HG03280 (cell line): ENCODE measurements around the gene ZNF618.

Experiments
- ATAC-seq: cut with Tn5 transposase; IDR thresholded peaks from one replicate; pipeline ENCODE4 v1.9.1; 2021; ENCODE audit warnings: mild to moderate bottlenecking, moderate library complexity; ENCODE audit not compliant: unreplicated experiment

The ZNF618 gene

DNA sequence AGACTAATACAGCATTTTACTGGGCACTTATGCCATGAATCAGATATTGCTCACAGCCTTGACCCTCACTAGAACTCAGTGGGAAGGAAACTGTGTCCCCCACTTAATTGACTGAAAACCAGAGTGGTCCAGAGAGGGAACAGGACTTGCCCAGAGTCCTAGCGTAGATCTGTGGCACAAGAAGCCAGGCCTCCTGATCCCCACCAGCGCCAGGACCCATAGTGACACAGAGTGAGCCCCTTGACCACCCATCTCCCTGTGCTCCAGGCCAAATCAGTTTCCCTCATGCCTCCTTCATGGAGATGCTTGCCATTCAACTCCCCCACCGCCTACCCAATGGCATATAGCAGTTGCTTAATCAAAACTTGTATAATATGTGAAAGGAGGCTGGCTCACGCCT is 214.7 kb downstream of the ZNF618 start:
- ATAC-seq: no peak

- no peak for ATAC-seq
These were observed 215.6 kb downstream of the ZNF618 start for GRCh38 chr9:114091711-114092110.

DNA sequence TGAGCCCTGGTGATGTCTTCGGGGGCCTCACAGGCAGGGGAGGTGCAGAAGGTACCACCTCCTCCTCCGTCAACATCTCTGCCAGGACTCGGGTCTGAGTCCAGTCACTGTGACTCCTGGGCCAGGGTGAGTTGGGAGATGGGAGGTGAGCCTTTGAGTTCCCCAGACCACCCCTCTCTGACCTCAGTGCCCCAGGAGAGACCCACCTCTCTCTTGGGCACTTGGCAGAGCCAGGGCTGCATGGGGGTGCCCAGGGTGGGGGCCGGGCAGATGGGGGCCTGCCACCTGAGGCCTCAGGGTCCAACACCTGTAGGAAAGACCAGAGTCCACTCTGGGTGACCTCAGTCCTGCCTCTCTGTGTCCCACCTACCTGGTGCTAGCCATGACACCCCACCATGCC is 216.2 kb downstream of the ZNF618 start:
- ATAC-seq: no peak

- ATAC-seq: no peak
These were observed 216.9 kb downstream of the ZNF618 start for GRCh38 chr9:114093031-114093471.

DNA sequence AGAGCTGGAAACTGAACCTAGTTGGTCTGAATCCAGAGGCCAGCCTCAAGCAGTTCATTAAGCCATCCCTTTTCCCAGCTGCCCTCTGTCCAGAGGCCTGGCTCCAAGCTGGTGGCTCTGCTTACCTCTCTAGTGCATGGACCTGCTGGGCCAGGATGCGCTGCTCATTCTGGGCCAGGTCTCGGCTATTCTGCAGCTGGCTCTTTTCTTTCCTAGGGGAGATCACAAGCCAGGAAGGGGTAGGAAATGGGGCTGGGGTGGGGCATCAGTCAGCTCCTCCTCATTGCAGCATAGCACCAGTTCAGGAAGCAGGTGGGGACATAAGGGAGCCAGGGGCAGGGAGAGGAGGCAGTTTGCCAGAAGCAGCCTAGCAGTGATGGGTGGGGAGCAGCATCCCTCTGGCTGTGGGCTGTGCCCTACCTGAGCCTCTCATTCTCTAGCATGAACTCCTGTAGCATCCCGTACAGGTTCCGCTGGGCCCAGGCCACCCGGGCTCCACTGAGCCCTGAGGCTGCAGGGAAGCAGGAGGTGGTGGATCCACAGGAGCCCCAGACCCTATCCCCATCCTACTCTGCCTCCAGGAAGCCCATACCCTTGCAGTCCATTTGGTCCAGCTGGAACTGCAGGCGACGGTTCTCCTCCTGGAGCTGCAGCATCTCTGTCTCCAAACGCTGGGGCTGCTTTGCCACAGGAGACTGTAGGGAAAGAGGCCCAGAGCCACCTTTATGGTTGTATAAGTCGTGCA is 217.8 kb downstream of the ZNF618 start:
- ATAC-seq: no peak

DNA sequence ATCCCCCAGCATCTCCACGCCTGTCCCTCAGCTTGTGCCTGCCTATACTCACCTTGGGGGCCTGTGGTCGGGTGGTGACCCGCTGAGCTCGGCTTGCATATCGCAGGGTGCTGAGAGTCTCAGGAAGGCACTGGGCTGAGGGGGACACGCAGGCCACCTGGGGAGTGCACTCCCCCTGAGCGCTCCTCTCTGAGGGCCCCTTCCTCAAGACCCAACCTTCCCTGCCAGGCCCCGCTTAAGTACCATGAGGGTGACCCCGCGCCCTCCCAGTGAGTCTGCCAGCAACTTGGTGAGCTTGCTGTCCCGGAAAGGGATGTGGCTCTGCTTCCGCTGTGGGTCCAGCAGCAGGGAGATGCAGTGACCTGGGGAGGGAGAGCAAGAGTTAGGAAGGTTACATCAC is 218.9 kb downstream of the ZNF618 start:
- ATAC-seq: no peak

GRCh38 chr9:114096041-114096511 is 220.0 kb downstream of the ZNF618 start:
- no peak for ATAC-seq

- ATAC-seq: no peak
These were observed 220.9 kb downstream of the ZNF618 start for GRCh38 chr9:114096866-114097612.

DNA sequence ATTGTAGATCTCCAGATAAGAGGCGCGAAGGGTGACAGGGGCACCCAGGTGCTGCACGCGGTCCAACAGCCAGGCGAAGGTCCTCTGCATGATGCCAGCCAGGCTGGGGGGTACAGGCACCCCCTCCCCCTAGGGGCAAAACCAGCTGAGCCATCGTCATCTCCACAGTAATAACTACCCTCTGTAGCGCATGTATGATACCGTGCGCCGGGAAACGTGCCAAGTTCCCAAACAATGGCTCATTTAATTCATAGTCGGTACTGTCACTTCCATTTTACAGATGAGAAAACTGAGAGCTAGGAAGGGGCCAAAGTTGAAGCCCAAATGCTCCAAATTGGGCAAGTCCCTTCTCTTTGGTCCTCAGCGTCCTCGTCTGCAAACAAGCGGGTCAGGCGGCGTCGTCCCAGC is 221.5 kb downstream of the ZNF618 start:
- no peak for ATAC-seq

DNA sequence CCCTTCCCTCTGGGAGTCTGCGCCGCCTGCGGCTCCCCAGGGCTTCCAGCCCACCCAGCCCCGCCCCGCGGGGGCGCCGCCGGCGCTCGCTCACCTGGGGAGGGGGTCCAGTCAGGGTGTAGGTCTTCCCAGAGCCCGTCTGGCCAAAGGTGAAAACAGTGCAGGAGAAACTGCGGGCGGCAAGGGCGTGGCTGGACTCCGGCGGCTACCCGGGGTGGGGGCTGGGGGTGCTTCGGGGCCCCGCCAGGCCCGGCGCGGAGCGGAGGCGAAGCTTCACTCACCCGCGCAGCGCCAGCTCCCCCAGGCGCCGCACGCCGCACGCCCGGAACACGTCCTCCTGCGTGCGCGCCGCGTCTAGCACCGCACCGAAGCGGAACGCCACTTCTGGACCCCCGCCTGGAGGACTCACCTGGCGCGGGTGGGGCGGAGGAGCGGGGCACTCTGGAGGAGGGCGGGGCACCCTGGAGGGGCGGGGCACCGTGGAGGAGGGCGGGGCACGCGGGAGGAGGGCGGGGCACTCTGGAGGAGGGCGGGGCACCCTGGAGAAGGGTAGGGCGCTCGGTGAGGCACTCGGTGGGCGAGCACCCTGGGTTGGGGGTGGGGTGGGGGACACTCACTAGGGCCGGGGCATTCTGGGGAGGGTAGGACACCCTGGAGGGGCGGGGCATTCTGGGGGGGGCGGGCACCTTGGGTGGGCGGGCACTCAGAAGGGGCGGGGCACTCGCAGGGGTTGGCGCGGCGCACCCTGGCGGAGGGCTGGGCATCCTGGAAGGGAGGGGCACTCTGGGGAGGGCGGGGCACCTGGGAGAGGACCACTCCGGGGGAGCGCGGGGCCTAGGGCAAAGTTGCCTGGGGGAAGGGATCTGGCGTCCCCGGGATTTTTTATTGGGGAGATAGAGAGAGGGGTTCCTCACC is 222.2 kb downstream of the ZNF618 start:
- no peak for ATAC-seq

DNA sequence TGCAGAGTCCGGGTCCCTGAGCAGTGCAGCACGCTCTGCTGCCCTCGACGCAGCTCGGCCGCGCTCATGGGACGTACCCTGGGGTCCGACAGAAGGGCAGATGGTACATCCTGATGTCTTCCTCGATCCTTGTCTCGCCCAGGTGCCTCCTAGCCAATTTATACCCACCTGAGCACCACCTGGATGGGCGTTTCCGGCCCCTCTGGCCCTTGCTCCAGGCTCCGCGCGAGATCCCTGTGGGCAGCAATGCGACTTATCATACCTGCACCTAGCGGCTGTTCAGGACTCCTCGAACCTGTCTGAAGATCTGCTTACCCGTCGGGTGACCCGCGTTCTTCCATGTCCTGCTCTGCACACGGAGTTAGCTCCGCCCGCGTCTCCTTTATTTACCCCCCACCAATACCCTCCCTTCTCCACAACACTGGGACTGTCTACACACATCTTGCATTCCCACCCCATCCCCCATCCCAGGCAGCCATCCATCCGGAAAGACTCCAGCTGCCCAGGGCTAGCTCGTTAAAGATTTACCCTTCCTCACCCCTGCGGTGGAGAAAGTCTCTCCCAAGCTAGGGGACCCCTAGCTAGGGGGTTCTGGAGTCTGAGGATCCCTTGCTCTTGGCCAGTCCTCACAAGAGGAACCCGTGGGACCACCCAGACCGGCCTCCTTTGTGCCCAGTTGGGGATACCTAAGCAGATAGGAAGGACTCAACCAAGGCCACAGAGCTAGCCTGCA is 223.0 kb downstream of the ZNF618 start, which contains the start of gene KIF12:
Gene KIF12 (minus strand): TSS at position 357 of the 733 bp plus-strand sequence. CDS start 16 bp downstream, at position 341.
- ATAC-seq: no peak

DNA sequence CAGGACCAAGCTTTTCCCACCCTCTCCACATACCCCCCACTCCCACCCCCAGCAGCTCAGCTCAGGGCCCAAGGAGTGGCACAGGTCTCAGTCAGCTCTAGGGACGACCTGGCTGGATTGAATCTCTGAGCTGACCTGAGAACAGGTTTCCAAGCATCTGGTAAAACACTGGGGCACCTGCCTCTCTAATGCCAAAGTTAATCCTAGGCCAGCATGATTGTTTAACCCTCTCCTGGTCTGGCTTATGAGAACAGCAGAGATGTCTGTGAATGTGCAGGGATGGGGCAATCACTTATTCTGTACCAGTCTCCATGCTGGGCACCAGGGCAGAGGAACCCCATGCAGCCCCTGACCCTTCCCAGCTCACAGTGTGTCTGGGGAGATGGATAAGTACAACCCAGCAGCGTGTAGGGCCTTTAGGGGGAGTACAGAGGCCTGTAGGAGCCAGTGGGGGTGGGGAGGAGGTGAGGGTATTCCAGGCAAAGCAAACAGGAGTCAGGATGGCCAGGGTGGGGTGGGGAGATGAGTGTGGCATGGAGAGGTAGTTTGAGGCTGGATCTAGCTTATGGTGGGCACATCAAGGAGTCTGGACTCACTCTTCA is 223.7 kb downstream of the ZNF618 start:
- ATAC-seq: no peak

DNA sequence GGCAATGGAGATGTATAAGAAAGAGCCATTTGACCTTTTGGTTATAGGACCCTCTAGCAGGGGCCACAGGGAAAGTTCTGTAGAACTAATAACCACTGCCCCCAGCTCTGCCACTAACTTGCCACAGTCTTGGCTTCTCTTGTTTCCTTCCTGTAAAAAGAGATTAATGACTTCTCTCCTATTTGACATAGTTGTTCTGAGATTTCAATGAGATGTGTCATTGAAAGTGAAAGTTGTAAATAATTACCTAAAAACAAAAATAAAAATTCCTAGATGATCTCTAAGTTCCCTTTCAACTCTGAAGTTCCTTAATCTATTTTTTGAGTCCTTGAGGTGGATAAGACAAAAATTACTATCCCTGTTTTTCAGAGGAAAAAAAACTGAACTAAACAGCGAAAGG is 224.4 kb downstream of the ZNF618 start:
- no peak for ATAC-seq

GRCh38 chr9:114102484-114102883 is 226.4 kb downstream of the ZNF618 start:
- no peak for ATAC-seq

- no peak for ATAC-seq
These were observed 229.1 kb downstream of the ZNF618 start for GRCh38 chr9:114105236-114105635.
